Astrocyte of the cerebellum (primary cell): ENCODE data around the gene TSPAN3.
A peak's percentile ranks its signal among the peaks of the same experiment; 100 is the strongest.

ENCODE experiments used
- DNase-seq: peaks from one replicate; pipeline ENCODE4 v3.0.0-alpha.2; 2011; ENCODE audit warnings: low read depth
- H3K4me3 ChIP-seq: 2 replicates; pipeline ENCODE4 v1.5.1; 2011; ENCODE audit warnings: mild to moderate bottlenecking, low read depth, low read length, moderate library complexity
- CTCF ChIP-seq: IDR thresholded peaks from 2 replicates; pipeline ENCODE4 v1.5.1; 2012; ENCODE audit warnings: low read length, low read depth, moderate library complexity, mild to moderate bottlenecking; ENCODE audit errors: missing control alignments
- in situ Hi-C: cut with HindIII; loops from 2 replicates; pipeline ENCODE4 v1.10.0; 2017; ENCODE audit warnings: low sequenced_read_pairs

TSPAN3 gene

GRCh38 chr15:77070495-77071304 is at the start of gene TSPAN3:
TSS of gene TSPAN3 (minus strand) at chr15:77071109. CDS start at chr15:77070954, 155 bp downstream.
- H3K4me3 ChIP-seq: peak within 1 kb of the TSS; percentile 70
- in situ Hi-C loops: no loop called here
- peak; percentile 76 for DNase-seq
- TF ChIP-seq CTCF: no peak

DNA sequence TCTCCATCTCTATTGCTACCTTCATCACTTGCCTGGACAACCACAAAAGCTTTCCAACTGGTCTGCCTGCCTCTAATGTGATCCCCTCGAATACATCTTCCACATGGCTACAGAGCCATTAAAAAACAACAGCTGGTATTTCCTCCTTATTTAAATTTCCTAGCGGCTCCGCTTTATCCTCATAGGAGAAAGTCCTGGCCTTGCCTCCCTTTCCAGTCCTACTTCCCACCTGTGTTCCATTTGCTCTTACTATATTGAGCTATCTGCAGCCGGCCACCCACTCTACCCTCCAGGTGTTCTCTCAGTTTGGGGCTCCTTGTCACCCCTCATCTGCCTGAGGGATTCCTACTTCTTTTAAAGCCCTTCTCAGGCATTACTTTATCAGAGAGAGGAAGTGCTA is 49.7 kb upstream of the TSPAN3 start:
- no peak for DNase-seq
- TF ChIP-seq CTCF: no peak
- in situ Hi-C loops: loop anchor here (10.0 kb wide), 1 partner anchor 414 kb away; no protein-coding TSS in a partner anchor
- H3K4me3 ChIP-seq: no peak overlapping the region

GRCh38 chr15:77119446-77119845 is 48.5 kb upstream of the TSPAN3 start:
- no peak for TF ChIP-seq CTCF

GRCh38 chr15:77118882-77119321 is 48.0 kb upstream of the TSPAN3 start:
- TF ChIP-seq CTCF: peak; percentile 89
- H3K4me3 ChIP-seq: no peak overlapping the region
- in situ Hi-C loops: no loop called here
- peak; percentile 78 for DNase-seq

More at GRCh38 chr15:77119446-77119845, 48.5 kb upstream of the TSPAN3 start:
- DNase-seq: no peak
- H3K4me3 ChIP-seq: no peak overlapping the region
- in situ Hi-C loops: no loop called here

- no peak overlapping the region for H3K4me3 ChIP-seq
- in situ Hi-C loops: no loop called here
- DNase-seq: no peak
- no peak for TF ChIP-seq CTCF
These were observed 44.3 kb upstream of the TSPAN3 start for GRCh38 chr15:77115179-77115578.

DNA sequence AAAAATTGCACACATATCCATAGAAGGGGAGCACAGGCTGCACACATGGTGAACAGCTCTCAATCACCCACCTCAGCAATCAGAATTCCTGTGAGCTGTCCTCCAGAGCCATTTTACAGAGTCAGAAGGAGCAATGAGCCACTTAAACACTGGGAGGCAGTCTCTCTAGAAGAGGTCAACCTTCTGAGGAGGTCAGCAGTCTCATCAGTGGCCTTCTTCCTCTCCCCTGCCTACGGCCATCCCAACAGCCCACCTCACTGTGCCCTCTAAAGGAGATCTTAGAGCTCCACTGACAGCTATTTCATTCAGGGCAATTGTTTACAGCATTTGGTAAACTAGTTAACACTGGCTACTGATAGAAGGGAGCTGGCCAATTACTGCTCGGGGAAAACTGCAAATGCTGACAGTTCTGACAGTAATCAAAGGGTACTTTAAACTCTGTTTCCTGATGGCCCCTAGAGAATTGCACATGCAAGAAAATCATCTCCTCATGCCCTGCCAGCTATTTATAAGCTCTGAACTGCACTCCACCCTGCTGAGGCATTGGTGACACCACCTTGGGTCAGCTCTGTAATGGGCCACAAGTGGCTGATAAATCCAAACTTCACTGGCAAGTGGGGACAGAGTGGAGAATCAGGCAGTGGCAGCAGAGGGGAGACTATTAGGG is 42.1 kb upstream of the TSPAN3 start:
- in situ Hi-C loops: no loop called here
- no peak overlapping the region for H3K4me3 ChIP-seq
- no peak for DNase-seq
- no peak for TF ChIP-seq CTCF
